ENCODE data around the gene ADAT1.

Gene ADAT1

GRCh38 chr16:75572864-75573542 lies 50.1 kb downstream of the ADAT1 start:
- H3K9me3 Mint-ChIP-seq (ENCODE audit: low read depth): no peaks in the 10 kb centered on the region
- H3K4me1 Mint-ChIP-seq (ENCODE audit: low read depth): peaks cover 38% of the 10 kb centered on the region
- peak overlapping the region; percentile 61 for H3K27ac Mint-ChIP-seq
- H3K27me3 Mint-ChIP-seq: no peaks in the 10 kb centered on the region
- no peaks in the 10 kb centered on the region for H3K36me3 Mint-ChIP-seq
- no peak overlapping the region for H3K4me3 Mint-ChIP-seq

GRCh38 chr16:75570396-75571065 lies 52.5 kb downstream of the ADAT1 start:
- Mint-ChIP-seq H3K4me3 (no peak overlapping the region), H3K27ac (no peak overlapping the region), H3K9me3 (ENCODE audit: low read depth) (no peaks in the 10 kb centered on the region), H3K27me3 (no peaks in the 10 kb centered on the region), H3K4me1 (ENCODE audit: low read depth) (peaks cover 44% of the 10 kb centered on the region), H3K36me3 (no peaks in the 10 kb centered on the region)

GRCh38 chr16:75567911-75568310 lies 55.2 kb downstream of the ADAT1 start:
- Mint-ChIP-seq H3K27me3 (no peaks in the 10 kb centered on the region), H3K27ac (no peak overlapping the region), H3K9me3 (ENCODE audit: low read depth) (no peaks in the 10 kb centered on the region), H3K4me3 (peak overlapping the region; percentile 96), H3K36me3 (no peaks in the 10 kb centered on the region), H3K4me1 (ENCODE audit: low read depth) (peaks cover 40% of the 10 kb centered on the region)

- peaks cover 2% of the 10 kb centered on the region for H3K27me3 Mint-ChIP-seq
- peaks cover 40% of the 10 kb centered on the region for H3K4me1 Mint-ChIP-seq (ENCODE audit: low read depth)
- peak overlapping the region; percentile 96 for H3K4me3 Mint-ChIP-seq
- no peaks in the 10 kb centered on the region for H3K36me3 Mint-ChIP-seq
- no peaks in the 10 kb centered on the region for H3K9me3 Mint-ChIP-seq (ENCODE audit: low read depth)
- H3K27ac Mint-ChIP-seq: peak overlapping the region; percentile 66
Measured at GRCh38 chr16:75566758-75567255, 56.3 kb downstream of the ADAT1 start.

- Mint-ChIP-seq H3K27ac (peak within 1 kb of the TSS; percentile 95), H3K27me3 (peaks cover 2% of the 10 kb centered on the region), H3K9me3 (ENCODE audit: low read depth) (no peaks in the 10 kb centered on the region), H3K4me1 (ENCODE audit: low read depth) (peaks cover 38% of the 10 kb centered on the region), H3K4me3 (peak within 1 kb of the TSS; percentile 96), H3K36me3 (no peaks in the 10 kb centered on the region)
Measured at GRCh38 chr16:75566040-75566757, 56.9 kb downstream of the ADAT1 start, which contains the start of gene GABARAPL2. Gene GABARAPL2 (plus strand): TSS chr16:75566379. CDS start chr16:75566487, 108 bp downstream.

GRCh38 chr16:75565640-75566039 lies 57.4 kb downstream of the ADAT1 start:
- Mint-ChIP-seq H3K9me3 (ENCODE audit: low read depth) (no peaks in the 10 kb centered on the region), H3K4me3 (peak overlapping the region; percentile 96), H3K36me3 (no peaks in the 10 kb centered on the region), H3K4me1 (ENCODE audit: low read depth) (peaks cover 37% of the 10 kb centered on the region), H3K27ac (peak overlapping the region; percentile 95), H3K27me3 (peaks cover 2% of the 10 kb centered on the region)

GRCh38 chr16:75559564-75560372 lies 63.3 kb downstream of the ADAT1 start:
- Mint-ChIP-seq H3K36me3 (no peaks in the 10 kb centered on the region), H3K27ac (no peak overlapping the region), H3K27me3 (peaks cover 2% of the 10 kb centered on the region), H3K9me3 (ENCODE audit: low read depth) (no peaks in the 10 kb centered on the region), H3K4me1 (ENCODE audit: low read depth) (peaks cover 10% of the 10 kb centered on the region), H3K4me3 (no peak overlapping the region)

- peaks cover 4% of the 10 kb centered on the region for H3K27me3 Mint-ChIP-seq
- no peaks in the 10 kb centered on the region for H3K36me3 Mint-ChIP-seq
- H3K27ac Mint-ChIP-seq: no peak overlapping the region
- no peak overlapping the region for H3K4me3 Mint-ChIP-seq
- H3K9me3 Mint-ChIP-seq (ENCODE audit: low read depth): no peaks in the 10 kb centered on the region
- H3K4me1 Mint-ChIP-seq (ENCODE audit: low read depth): peaks cover 8% of the 10 kb centered on the region
Measured at GRCh38 chr16:75558846-75559401, 64.2 kb downstream of the ADAT1 start.

- Mint-ChIP-seq H3K4me3 (peak overlapping the region; percentile 93), H3K9me3 (ENCODE audit: low read depth) (no peaks in the 10 kb centered on the region), H3K36me3 (no peaks in the 10 kb centered on the region), H3K27me3 (peaks cover 11% of the 10 kb centered on the region), H3K27ac (peak overlapping the region; percentile 76), H3K4me1 (ENCODE audit: low read depth) (peaks cover 8% of the 10 kb centered on the region)
Measured at GRCh38 chr16:75556431-75556950, 66.6 kb downstream of the ADAT1 start.

- peak within 1 kb of the TSS; percentile 76 for H3K27ac Mint-ChIP-seq
- no peaks in the 10 kb centered on the region for H3K36me3 Mint-ChIP-seq
- no peaks in the 10 kb centered on the region for H3K9me3 Mint-ChIP-seq (ENCODE audit: low read depth)
- H3K27me3 Mint-ChIP-seq: peaks cover 11% of the 10 kb centered on the region
- peak within 1 kb of the TSS; percentile 93 for H3K4me3 Mint-ChIP-seq
- H3K4me1 Mint-ChIP-seq (ENCODE audit: low read depth): peaks cover 8% of the 10 kb centered on the region
Measured at GRCh38 chr16:75555707-75556430, 67.2 kb downstream of the ADAT1 start, which contains the start of gene TMEM231. Gene TMEM231 (minus strand): TSS chr16:75556252. CDS start chr16:75556209, 43 bp downstream.

- Mint-ChIP-seq H3K27me3 (peaks cover 11% of the 10 kb centered on the region), H3K4me3 (peak overlapping the region; percentile 93), H3K27ac (peak overlapping the region; percentile 70)
Measured at GRCh38 chr16:75555213-75555706, 67.8 kb downstream of the ADAT1 start.

GRCh38 chr16:75552951-75553350 lies 70.1 kb downstream of the ADAT1 start:
- Mint-ChIP-seq H3K4me3 (no peak overlapping the region), H3K27me3 (peaks cover 11% of the 10 kb centered on the region), H3K9me3 (ENCODE audit: low read depth) (no peaks in the 10 kb centered on the region), H3K27ac (no peak overlapping the region), H3K36me3 (peaks cover 2% of the 10 kb centered on the region), H3K4me1 (ENCODE audit: low read depth) (peaks cover 8% of the 10 kb centered on the region)

More at GRCh38 chr16:75555213-75555706, 67.8 kb downstream of the ADAT1 start:
- H3K4me1 Mint-ChIP-seq (ENCODE audit: low read depth): peaks cover 8% of the 10 kb centered on the region
- H3K36me3 Mint-ChIP-seq: no peaks in the 10 kb centered on the region
- no peaks in the 10 kb centered on the region for H3K9me3 Mint-ChIP-seq (ENCODE audit: low read depth)

- H3K9me3 Mint-ChIP-seq (ENCODE audit: low read depth): no peaks in the 10 kb centered on the region
- no peak overlapping the region for H3K4me3 Mint-ChIP-seq
- peaks cover 11% of the 10 kb centered on the region for H3K27me3 Mint-ChIP-seq
- H3K27ac Mint-ChIP-seq: no peak overlapping the region
- H3K36me3 Mint-ChIP-seq: peaks cover 2% of the 10 kb centered on the region
- H3K4me1 Mint-ChIP-seq (ENCODE audit: low read depth): peaks cover 1% of the 10 kb centered on the region
Measured at GRCh38 chr16:75550211-75550662, 72.8 kb downstream of the ADAT1 start.

Data from activated naive CD8-positive, alpha-beta T cell (primary cell).